GM12873 (cell line): ENCODE data around the gene RIN2.

Source experiments
- CTCF ChIP-seq: IDR thresholded peaks from 2 replicates; pipeline ENCODE4 v1.5.1; 2012; ENCODE audit warnings: low read depth, mild to moderate bottlenecking, moderate library complexity, low read length, control low read depth; ENCODE audit not compliant: insufficient read depth; ENCODE audit errors: missing control alignments

Gene RIN2

GRCh38 chr20:19783966-19784401 lies 25.9 kb downstream of the RIN2 start:
- TF ChIP-seq CTCF = no peak

- TF ChIP-seq CTCF = peak; percentile 73
Observed at GRCh38 chr20:19784511-19785172, 26.6 kb downstream of the RIN2 start.

- no peak for TF ChIP-seq CTCF
Observed at GRCh38 chr20:19785173-19785982, 27.3 kb downstream of the RIN2 start.

- no peak for TF ChIP-seq CTCF
Observed at GRCh38 chr20:19785983-19786285, 27.9 kb downstream of the RIN2 start.

- TF ChIP-seq CTCF = no peak
Observed at GRCh38 chr20:19786311-19786710, 28.3 kb downstream of the RIN2 start.

GRCh38 chr20:19787366-19787765 lies 29.3 kb downstream of the RIN2 start:
- no peak for TF ChIP-seq CTCF

- no peak for TF ChIP-seq CTCF
Observed at GRCh38 chr20:19789009-19789408, 31.0 kb downstream of the RIN2 start.
